Stimulated activated CD8-positive, alpha-beta memory T cell treated with anti-CD3 and anti-CD28 coated beads, Interleukin-2, amount 100 ng/mL, for 48 hours (primary cell): ENCODE data around the gene NCAM1.

ENCODE experiments used
- DNase-seq, 2 donors: peaks; one replicate each; pipeline ENCODE4 v3.0.0-alpha.2; 2020; ENCODE audit warnings: low read depth in 2 of 2

NCAM1 gene

GRCh38 chr11:113199866-113200265 is 238.6 kb downstream of the NCAM1 start:
- no peak for DNase-seq

- no peak for DNase-seq
Observed at GRCh38 chr11:113201054-113201818, 240.0 kb downstream of the NCAM1 start.

DNA sequence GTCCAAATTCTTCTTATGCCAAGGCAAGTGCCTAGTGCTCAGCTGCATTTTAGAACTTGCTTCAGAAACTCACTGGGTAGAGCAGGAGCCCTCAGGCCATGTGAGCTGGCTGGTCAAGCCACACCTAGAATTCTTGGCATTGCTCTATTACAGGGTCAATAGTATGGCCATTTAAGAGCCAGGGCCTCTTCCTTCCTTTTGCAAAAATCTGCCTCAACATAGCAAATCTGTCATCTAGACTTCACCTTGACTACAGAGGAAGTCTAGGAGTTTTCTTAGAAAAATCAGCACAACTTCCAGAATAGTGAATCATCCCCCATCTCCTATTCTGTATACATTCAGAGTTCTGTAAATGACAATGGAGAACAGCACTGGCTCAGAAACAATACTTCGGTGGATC is 241.2 kb downstream of the NCAM1 start:
- DNase-seq: no peak

DNA sequence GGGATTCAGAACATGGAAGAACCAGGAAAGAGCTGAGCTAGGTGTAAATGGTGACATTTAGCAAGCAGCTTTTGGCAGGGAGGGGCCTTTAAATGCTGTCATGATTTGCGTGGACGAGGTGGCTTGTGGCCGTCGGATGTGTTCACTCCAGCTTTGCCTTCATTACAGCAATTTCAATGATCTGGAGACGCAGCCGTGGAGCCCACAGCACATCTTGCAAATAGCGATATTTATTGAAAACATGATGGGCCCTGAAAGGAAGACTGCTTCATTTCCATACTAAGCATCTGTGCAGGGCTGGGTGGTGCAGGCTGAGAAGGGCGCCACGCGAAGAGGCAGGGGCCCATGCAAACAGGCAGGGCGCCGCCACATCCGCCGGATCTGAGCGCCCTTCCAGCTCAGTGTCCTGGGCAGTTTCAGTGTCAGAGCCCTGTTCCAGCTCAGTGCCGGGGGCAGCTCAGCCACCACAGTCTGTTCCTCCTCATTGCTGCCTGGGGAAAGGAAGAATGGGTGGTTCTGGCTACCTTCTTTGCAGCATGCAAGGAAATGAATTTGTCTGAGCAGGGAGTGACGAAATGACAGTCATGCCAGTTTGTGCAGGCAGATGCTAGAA is 242.0 kb downstream of the NCAM1 start:
- no peak for DNase-seq

- DNase-seq: no peak
Observed at GRCh38 chr11:113204280-113204679, 243.1 kb downstream of the NCAM1 start.

DNA sequence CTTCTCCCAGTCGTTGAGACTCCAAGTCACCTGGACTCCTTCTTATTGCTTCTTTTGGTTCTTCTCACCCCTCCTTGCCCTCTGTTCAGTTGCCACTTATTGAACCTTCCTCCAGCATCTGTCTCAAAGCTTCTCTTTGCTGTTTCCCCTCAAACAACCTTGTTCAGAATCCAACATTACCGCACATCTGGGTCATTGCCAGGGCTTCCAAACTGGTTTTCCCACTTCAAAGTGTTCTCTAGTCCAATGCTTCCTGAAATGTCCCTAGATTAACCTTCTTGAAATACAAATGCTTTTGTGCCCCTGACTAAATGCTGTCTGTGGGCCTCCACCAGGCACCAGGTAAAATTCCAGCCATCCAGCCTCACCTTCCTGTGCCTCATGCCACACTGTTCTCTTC is 252.3 kb downstream of the NCAM1 start:
- no peak for DNase-seq

GRCh38 chr11:113222241-113222640 is 261.0 kb downstream of the NCAM1 start:
- no peak for DNase-seq

DNA sequence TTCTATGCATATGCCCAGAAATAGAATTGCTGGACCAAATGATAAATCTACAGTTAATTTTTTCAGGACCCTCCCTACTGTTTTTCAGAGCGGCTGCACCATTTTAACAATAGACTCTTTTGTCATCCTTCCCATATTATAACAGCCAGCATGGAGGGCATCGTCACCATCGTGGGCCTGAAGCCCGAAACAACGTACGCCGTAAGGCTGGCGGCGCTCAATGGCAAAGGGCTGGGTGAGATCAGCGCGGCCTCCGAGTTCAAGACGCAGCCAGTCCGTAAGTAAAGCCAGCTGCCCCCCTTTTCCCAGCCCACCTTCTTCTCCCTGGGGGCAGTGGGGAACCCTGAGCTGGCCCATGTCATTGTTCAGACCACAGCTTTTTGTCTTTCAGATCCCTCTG is 273.7 kb downstream of the NCAM1 start:
- DNase-seq: no peak

DNA sequence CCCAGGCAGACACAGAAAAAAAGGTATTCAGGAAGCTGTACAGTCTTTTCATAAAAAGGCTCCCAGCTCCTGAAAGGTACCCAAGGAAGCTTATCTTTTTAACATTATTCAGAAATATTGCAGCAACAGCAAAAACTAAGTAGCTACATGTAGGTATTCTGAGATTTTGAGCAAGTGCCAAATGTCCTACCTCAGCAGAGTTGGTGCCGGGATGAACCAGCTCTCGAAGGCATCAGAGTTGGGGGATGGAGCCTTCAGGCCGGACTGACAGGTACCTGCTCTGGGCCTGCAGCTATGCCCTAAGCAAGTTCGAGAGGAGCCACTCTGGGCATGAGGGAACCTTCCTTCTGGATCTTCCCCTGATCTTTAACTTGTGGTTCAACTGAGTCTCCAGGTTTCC is 276.0 kb downstream of the NCAM1 start:
- DNase-seq: no peak

- no peak for DNase-seq
Observed at GRCh38 chr11:113238721-113239120, 277.5 kb downstream of the NCAM1 start.

DNA sequence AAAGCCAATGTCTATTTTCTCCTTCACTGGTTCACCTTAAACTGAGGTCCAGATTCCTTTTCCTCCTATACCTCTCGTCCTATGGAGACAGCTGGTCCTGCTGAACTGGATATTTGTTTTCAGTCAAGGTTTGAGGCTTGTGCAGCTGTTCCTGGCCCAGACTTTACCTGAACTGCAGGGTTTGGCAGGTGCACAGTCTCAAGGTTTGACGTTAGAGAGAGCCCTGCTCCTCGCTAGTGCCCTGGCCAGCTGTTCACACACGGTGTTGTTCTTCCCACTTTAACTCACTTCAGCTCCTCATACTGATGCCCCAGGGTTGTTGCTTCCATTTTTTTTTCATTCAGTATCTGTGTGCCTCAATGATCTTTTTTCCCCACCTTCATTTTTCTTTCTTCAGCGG is 279.2 kb downstream of the NCAM1 start:
- no peak for DNase-seq

DNA sequence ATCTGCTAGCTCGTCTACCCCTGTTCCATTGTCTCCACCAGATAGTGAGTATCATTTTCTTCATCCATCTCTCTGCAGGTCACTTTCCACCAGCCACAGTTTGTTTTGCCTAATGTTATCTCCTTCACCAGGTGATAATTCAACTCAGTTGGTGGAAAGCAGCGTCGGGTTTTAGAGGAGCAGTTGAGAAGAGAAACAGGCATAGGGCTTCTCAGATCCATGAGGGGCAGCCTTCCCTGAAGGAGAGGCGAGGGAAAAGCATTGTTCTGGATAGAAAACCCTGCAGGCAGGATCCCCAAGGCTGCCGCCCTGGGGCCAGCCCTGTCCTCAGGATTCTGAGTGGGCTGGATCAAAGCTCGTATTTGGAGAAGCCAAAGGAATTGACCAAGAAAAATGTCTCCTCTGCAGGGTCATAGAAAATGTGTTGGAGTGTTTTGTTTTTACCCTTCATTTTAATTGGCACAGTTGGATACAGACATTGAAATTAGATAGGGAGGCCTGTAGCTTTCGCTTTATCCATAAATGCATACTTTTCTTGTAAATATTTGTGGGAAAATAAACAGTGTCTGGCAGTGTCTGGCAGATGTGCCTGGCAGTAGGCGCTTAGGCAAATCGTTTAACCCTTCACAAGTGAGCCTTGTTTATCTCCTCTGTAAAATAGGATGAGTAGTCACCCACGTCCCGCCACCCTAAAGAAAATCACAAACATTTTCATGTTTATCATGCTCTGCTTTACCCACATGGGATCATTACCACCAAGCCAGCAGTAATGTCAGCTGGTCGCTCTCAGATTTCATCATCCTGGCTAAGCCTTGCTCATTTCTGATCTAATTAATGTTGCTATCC is 279.8 kb downstream of the NCAM1 start:
- DNase-seq: no peak

DNA sequence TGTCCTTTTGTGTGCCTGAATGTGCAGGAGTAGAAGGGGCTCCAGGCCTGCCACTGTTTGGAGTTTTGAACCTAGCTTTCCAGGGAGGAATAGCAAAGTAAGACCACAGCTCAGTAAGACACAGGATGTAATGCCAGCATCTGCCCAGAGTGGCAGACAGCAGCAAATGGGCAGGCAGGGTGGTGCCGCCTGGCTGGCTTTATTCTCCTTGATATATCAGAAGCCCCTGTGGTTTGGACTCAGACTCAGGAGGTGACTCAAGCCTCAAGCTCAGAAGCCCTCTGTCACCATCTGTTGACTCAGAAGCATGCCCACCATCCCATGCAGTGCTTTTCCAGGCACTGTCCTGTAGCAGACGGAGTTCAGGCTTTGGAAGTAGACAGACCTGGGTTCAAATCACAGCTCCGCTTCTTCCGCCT is 280.4 kb downstream of the NCAM1 start:
- DNase-seq: no peak

GRCh38 chr11:113242060-113242459 is 280.8 kb downstream of the NCAM1 start:
- DNase-seq: no peak

- no peak for DNase-seq
Observed at GRCh38 chr11:113242767-113243397, 281.7 kb downstream of the NCAM1 start.

DNA sequence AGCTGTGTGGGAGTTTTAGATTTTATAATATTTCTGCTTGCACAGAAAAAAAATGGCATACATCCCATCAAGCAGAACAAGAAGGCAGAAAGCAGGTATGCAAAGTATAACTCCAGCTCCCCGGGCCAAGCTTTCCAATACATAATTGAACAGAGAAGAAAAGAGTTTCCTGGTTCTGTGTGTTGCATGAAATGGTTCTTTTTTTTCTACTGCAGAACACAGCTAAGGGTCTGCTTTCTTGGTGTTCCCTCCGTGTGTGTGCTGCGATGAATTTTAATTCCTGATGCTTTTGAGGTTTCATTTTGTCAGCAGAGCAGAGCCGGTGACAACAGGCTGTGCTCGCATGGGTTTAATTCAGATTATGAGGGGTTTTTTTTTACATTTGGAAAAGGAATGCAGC is 282.5 kb downstream of the NCAM1 start:
- DNase-seq: no peak

GRCh38 chr11:113245216-113245615 is 284.0 kb downstream of the NCAM1 start:
- no peak for DNase-seq

- DNase-seq: no peak
Observed at GRCh38 chr11:113247221-113247620, 286.0 kb downstream of the NCAM1 start.

- DNase-seq: no peak
Observed at GRCh38 chr11:113247966-113248365, 286.7 kb downstream of the NCAM1 start.

DNA sequence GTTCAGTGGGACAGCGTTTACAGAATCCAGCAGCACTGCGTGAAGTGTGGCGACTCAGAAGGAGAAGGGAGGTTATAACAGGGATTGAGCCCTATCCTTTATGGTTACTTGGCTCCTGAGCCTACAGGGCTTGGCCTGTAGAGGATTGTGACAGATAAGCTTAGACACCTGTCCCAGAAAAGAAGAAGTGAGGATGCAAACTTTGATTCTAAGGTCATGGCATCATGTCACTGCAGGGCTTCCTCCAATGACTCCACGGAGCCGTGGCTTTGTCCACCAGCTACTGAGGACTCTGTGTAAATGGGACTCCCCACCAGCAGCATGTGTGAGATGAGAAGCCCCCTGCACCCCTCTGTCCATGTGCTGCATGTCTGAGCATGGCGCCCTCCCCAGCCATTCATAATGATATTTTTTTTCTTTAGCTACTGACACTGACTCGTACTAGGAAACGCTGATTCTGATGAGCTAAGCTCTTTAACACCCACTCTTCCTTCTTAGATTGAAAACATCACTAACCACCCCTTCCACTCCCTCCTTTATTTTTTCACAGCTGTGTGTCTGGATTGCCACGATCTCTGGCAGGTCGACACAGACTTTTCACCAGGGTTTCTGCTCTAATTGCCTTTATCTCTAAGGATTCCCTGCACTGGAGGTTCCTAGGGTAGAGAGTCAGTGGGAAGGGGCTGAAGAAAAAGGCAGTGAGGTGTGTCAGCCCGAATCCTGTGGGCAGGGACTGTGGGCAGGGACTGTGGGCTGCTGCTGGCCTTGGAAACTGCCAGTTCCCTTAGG is 287.7 kb downstream of the NCAM1 start:
- no peak for DNase-seq

DNA sequence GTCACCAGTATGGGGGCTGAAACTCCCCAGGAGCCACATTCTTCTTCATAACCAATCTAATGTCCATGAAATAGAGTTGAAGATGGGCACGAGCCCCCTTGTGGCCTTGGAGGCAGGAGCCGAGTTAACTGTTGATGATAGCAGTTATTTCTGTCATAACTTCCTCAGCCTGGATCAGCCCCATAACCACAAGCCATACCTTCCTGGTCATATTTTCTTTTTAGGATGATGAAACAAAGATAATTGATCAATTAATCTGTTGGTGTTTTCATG is 288.2 kb downstream of the NCAM1 start:
- no peak for DNase-seq

DNA sequence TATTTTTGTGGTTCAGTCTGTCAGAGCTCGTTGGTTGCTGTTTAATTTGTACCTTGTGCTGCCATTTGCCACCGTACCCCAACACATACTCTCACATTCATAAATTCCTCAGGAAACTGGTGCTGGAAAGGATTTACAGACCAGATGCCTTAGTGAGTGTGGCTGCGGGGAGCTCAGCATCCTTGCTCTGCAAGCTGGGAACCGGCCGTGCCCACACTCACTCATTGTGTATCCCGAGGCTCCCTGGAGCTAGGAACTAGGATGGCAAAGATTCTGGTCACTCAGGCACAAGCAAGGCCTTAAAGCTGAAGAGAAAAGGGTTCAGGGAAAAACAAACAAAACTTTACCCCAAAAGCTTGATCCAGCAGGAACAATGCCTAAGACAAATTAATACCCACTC is 288.6 kb downstream of the NCAM1 start:
- no peak for DNase-seq
